ENCODE measurements around the gene PTPN22.

GRCh38 chr1:113856401-113856790, 15.1 kb downstream of the PTPN22 start:
- TF ChIP-seq EZH2 (IDR thresholded peaks at IDR 0.05; ENCODE audit: insufficient read depth, poor library complexity, severe bottlenecking) (no peak), EZH2phosphoT487 (IDR thresholded peaks at IDR 0.05; ENCODE audit: insufficient read depth, low read depth) (no peak)

Measured in GM23248 (cell line).